Progenitor cell of endocrine pancreas (in vitro differentiated cells): ENCODE data around the gene MSGN1. TPM values are rescaled to one million over a fixed set of nuclear protein-coding genes. Genes with fewer than 3 reads are reported as not detected.

ENCODE experiments used
- DNase-seq: peaks from one replicate; pipeline ENCODE4 v3.0.0; 2021; ENCODE audit warnings: low spot score; ENCODE audit not compliant: unreplicated experiment
- H3K27ac Mint-ChIP-seq: 2 replicates; pipeline ENCODE4 v1.8.0; 2021; ENCODE audit warnings: mild to moderate bottlenecking, moderate library complexity, mixed read lengths
- H3K27me3 Mint-ChIP-seq: 2 replicates; pipeline ENCODE4 v1.8.0; 2021; ENCODE audit warnings: mixed read lengths
- H3K36me3 Mint-ChIP-seq: 2 replicates; pipeline ENCODE4 v1.8.0; 2022; ENCODE audit warnings: mixed read lengths; ENCODE audit not compliant: insufficient read depth
- H3K4me1 Mint-ChIP-seq: 2 replicates; pipeline ENCODE4 v1.8.0; 2021; ENCODE audit warnings: low read depth, mixed read lengths
- H3K4me3 Mint-ChIP-seq: 2 replicates; pipeline ENCODE4 v1.8.0; 2021; ENCODE audit warnings: low read depth, mild to moderate bottlenecking, moderate library complexity, mixed read lengths
- H3K9me3 Mint-ChIP-seq: 2 replicates; pipeline ENCODE4 v1.8.0; 2021; ENCODE audit warnings: low read depth, mixed read lengths
- CTCF ChIP-seq: fragments of 200-600 bp; sonication (generic); IDR thresholded peaks from one replicate; pipeline ENCODE4 v1.5.0; 2021; ENCODE audit warnings: antibody characterized with exemption, mild to moderate bottlenecking; ENCODE audit not compliant: unreplicated experiment
- total RNA-seq: library from RNA; stranded (reverse); gene quantifications from 2 replicates; pipeline ENCODE4 v1.2.1, GENCODE V29; 2021

The MSGN1 gene
- total RNA-seq, 1 donor from 2014 or later = not detected

GRCh38 chr2:17813742-17814473 lies 2.4 kb upstream of the MSGN1 start:
- no peak for DNase-seq
- H3K27me3 Mint-ChIP-seq = peaks cover 11% of the 10 kb centered on the region
- H3K36me3 Mint-ChIP-seq = no peaks in the 10 kb centered on the region
- H3K4me3 Mint-ChIP-seq = no peak overlapping the region
- TF ChIP-seq CTCF = no peak
- no peak overlapping the region for H3K27ac Mint-ChIP-seq
- H3K4me1 Mint-ChIP-seq = no peaks in the 10 kb centered on the region
- no peaks in the 10 kb centered on the region for H3K9me3 Mint-ChIP-seq

GRCh38 chr2:17814601-17815000 lies 1.7 kb upstream of the MSGN1 start:
- Mint-ChIP-seq H3K9me3 (no peaks in the 10 kb centered on the region), H3K27me3 (peaks cover 11% of the 10 kb centered on the region), H3K36me3 (no peaks in the 10 kb centered on the region), H3K27ac (no peak overlapping the region), H3K4me1 (no peaks in the 10 kb centered on the region), H3K4me3 (no peak overlapping the region)
- DNase-seq = no peak
- no peak for TF ChIP-seq CTCF

GRCh38 chr2:17815468-17816184 lies 634 bp upstream of the MSGN1 start:
- Mint-ChIP-seq H3K27ac (no peak overlapping the region), H3K27me3 (peaks cover 11% of the 10 kb centered on the region), H3K4me3 (no peak overlapping the region), H3K9me3 (no peaks in the 10 kb centered on the region), H3K4me1 (no peaks in the 10 kb centered on the region), H3K36me3 (no peaks in the 10 kb centered on the region)
- DNase-seq = no peak
- no peak for TF ChIP-seq CTCF

- Mint-ChIP-seq H3K9me3 (no peaks in the 10 kb centered on the region), H3K4me3 (no peak overlapping the region), H3K4me1 (peaks cover 9% of the 10 kb centered on the region), H3K27me3 (peaks cover 9% of the 10 kb centered on the region), H3K27ac (no peak overlapping the region), H3K36me3 (no peaks in the 10 kb centered on the region)
- no peak for DNase-seq
- TF ChIP-seq CTCF = no peak
Measured at GRCh38 chr2:17818235-17818815, 2.1 kb downstream of the MSGN1 start.

GRCh38 chr2:17821080-17821479 lies 4.8 kb downstream of the MSGN1 start:
- Mint-ChIP-seq H3K9me3 (no peaks in the 10 kb centered on the region), H3K4me1 (peaks cover 10% of the 10 kb centered on the region), H3K36me3 (no peaks in the 10 kb centered on the region), H3K27ac (no peak overlapping the region), H3K4me3 (no peak overlapping the region), H3K27me3 (peaks cover 3% of the 10 kb centered on the region)
- DNase-seq = no peak
- TF ChIP-seq CTCF = no peak
